ENCODE results near the gene SLC9A7.

SLC9A7 gene

DNA sequence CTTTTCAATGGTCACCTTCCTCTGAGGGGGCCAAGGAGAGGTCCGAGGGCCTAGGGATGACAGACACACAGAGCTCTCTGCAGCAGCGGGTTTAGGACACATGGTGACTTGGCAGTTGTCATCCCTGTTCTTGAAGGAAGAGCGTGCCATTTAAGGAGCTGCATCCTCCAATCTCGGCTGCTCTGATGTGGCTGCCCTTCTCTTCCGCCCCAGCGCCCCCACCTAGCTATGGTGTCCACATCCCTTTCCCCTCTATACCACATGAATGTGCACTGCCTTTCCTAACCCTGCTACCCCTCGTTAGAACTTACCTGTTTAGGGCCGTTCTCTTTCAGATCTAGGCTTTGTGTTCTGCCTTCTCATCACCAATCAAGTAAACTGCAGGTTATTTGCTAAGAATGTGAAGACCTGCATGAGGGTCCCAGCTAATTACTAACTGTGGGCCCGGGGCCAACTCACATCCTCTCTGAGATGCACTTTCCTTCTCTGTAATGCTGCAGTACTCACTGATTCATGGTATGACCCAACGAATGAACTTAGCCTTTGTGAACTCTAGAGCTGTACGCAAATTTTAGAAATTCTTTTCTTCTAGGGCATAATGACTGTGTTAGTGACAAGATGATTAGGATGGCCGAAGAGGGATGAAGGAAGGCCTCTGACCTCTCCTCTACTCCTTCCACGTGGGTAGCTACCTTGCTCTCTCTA is 147.1 kb downstream of the SLC9A7 start:
- no peak for FAIRE-seq
- DNase-seq (ENCODE audit: low spot score) = no peak

DNA sequence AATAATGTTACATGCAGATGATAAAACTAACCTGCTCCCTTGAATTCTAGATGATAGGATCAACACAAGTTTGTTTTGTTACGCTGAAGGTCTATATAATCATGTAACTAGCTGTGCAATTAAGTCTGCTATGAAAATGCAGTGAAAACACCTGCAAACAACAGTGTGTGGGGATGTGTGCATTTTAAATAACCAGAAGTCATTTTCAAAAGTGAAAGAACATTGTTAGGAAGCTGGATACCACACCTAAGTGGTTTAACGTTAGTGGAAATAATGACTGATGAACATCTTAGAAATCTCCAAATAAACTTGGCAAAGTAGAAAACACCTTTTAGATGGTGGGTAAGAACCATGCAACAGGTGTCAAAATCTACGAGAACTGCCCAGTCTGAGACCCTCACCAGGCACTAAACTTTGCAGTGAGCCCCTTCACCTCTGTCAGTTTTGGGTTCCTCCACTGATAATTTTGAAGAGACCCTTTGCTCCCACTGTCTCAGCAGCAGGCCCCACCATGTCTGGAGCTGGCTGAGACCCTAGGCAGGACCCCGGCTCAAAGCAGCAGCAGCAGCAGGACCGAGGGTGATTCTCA is 148.8 kb downstream of the SLC9A7 start:
- FAIRE-seq (no peak), DNase-seq (ENCODE audit: low spot score) (no peak)

DNA sequence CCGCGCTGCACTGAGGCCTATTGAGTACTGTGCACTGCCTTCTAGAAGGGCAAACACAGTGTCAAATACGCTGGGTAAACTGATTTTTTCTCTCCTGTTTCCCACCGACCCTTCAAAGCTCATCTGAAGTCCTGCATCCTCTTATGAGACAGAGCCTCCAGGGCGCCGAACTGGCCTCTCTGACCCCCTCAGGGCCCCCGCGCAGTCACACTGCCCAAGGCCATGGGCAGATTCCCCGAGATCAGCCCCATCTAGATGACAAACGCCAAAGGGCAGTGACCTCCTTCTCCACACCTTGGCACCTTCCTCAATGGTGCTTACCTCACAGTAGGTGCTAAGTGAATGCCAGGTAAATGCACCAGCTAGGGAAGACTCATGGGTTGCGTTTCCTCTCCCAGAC is 151.0 kb downstream of the SLC9A7 start:
- FAIRE-seq (no peak), DNase-seq (ENCODE audit: low spot score) (no peak)

DNA sequence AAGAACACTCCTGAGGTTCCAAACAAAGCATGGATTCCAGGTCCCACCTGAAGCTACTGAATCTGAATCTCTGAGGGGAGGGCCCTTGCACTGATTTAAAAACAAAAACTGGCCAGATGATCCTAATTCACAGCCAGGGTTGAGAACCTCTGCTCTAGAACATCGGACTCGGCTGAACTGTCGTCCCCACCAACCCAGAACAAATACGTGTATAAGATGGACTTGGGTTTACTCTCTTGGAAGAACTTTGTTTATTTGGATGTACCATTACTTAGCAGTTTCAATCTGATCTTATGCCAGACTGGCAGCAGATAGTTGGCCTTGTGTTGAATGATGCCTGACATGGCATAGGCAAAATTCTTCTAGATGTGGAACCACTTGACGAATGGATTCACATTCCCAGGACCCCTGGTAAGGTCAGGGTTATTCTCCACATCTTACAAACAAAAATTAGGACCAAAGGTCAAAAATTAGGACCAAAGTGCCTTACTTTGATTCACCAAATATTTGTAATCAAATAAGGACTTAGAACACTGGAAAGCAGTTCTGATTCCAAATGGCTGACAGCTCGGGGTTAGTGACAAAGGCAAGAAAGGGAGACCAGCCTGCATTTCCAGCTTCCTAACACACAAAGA is 156.3 kb downstream of the SLC9A7 start:
- no peak for FAIRE-seq
- DNase-seq (ENCODE audit: low spot score) = no peak

DNA sequence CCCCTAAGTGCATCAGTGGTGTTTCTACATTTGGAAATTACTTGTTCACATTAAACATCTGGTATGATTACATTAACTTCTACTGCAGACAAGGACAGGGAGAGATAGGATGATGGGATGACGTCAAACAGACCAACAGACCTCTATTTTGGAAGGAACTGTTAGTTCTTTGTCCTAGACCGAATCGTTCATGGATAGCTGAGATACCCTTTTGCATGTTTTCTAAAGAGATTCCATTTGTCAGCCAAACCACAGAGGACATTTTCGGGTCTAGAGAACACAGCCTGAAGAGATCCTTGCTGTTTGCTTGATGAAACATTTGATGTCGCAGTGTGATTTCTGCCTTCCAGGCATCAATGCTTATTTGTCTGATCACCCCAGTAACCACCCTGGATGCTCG is 157.6 kb downstream of the SLC9A7 start:
- FAIRE-seq (no peak), DNase-seq (ENCODE audit: low spot score) (no peak)

DNA sequence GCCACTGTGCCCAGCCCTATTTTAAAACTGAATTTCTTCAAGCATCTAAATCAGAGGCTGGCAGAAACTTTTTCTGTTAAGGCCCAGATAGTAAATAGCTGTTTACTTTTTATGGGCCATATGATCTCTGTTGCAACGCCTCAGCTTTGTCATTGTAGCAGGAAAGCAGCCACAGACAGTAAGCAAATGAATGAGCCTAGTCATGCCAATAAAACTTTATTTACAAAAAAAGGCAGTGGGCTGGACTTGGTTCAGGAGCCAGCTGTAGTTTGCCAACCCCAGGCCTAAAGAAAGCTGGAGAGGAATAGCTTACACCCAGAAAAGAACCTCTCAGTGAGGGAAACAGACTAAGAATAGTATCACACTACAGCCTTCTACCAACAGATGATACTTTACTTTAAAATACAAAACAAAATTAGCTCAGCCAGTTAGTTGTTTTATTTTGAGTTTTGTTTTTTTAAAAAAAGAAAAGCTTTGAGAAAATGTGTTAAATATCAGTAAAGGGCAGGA is 159.8 kb downstream of the SLC9A7 start:
- DNase-seq (ENCODE audit: low spot score) (no peak), FAIRE-seq (no peak)

DNA sequence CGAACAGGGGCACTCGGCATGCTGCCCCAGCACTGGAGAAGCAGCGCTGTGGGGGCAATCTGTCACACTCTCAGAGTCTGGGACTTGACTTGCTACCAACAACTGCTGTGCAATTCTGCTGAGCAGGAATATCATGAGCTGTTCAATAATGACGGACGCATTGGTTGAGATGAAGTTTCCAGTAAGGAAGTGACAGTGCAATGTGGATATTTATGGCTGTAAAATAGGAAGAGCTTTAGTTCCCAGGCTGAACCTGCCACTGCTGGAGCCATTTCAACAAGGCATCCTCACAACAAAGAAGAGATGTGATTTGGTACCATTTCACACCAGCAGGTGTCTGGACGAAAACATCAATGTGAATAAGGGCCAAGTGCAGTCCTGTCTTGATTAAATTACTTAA is 161.1 kb downstream of the SLC9A7 start:
- FAIRE-seq (no peak), DNase-seq (ENCODE audit: low spot score) (no peak)

DNA sequence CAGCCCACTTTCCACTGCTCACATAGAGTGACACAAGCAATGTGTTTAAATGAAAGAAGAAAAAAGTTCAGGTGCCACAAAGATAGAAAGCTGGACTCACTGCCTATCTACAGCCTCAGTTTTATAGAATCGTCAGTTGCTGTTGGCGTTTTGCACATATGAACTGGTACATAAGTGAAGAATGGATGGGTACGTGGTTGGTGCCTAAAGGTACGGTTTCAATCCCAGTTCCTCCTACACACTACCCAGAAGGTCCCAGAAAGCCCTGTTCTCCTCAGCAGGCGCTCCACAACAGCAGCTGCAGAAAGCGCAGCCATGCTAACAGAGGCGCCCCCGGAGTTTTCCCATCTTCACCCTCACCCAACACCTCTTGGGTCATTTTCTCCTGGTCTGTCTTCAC is 161.7 kb downstream of the SLC9A7 start:
- DNase-seq (ENCODE audit: low spot score) (no peak), FAIRE-seq (no peak)

DNA sequence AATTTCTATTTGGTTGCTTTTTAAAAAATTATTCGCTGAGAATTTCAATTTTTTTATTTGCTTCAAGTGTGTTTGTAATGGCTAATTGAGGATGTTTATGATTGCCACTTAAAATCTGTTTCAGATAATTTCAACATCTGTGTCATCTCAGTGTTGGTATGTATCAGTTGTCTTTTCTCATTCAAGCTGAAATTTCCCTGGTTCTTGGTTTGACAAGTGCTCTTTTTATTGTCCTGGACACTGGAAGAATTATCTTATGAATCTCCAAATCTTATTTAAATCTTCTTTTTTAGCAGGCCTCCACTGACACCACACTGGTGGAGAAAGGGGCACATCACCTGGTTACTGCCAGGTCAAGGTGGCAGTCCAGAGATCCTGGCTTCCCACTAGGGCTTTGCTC is 163.8 kb downstream of the SLC9A7 start:
- FAIRE-seq (no peak), DNase-seq (ENCODE audit: low spot score) (no peak)

DNA sequence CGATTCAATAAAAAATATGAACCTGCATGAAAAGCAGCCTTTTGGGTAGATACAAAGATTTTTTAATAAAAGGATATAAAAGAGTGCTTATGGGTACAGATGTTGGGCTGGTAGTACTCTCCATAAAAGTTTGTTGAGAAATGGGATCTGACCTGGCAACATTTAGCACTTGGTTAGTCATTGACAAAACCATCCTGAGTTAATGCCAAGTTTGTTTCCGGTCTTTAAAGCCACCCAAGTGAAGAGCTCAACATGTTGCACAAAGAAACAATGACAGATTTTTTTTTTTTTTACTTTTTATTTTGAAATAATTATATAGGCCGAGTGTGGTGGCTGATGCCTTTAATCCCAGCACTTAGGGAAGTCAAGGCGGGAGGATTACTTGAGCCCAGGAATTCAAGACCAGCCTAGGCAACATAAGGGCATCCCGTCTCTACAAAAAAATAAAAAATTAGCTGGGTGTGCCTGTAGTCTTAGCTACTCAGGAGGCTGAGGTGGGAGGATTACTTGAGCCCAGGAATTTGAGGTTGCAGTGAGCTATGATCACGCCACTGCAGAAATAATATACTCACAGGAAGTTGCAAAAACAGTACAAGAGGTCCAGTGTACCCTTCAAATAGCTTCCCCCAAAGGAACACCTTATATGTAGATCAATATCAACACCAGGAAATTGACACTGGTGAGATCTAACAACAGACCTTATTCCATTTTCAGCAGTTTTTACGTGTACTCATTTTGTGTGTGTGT is 168.8 kb downstream of the SLC9A7 start:
- DNase-seq (ENCODE audit: low spot score) = peak; percentile 43
- FAIRE-seq = peak; percentile 88

DNA sequence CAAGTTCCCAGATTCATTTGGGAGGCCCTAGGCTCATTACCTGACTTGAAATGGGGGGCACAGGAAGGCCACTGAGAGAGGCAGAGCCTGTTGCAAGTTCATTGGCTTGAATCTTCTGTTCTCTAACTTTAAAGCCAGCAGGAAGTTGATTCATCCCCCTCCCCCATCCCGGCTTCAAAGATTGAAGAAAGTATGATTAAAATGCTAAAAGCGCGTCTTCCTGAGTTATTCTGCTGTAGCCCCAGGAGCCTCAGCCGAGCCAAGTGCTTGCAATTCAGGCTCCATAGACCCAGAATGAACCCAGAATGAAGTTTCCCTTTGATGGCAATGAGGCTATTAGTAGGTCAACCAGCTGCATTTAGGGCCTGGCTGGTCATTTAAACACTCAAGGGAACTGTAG is 170.7 kb downstream of the SLC9A7 start:
- FAIRE-seq (no peak), DNase-seq (ENCODE audit: low spot score) (peak; percentile 26)

DNA sequence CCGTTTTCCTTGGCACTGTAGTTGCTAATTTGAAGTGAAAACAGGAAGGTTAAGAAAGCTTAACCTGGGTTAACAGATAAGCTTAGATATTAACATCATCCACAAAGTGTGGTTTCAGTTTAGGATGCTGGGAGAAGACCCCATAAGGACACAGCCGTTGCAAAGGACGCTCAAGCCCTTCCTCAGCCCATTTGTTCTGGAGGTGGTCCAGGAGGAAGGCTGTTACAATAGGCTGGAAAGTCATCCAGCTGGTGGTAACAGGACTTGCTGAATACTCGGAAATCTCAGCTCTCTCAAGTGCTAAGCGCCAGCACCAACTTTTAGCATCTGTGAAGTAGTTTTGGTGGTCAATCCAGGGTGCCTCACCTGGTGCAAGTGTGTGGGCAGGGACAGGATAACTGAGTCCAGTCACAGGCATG is 171.2 kb downstream of the SLC9A7 start:
- no peak for FAIRE-seq

DNA sequence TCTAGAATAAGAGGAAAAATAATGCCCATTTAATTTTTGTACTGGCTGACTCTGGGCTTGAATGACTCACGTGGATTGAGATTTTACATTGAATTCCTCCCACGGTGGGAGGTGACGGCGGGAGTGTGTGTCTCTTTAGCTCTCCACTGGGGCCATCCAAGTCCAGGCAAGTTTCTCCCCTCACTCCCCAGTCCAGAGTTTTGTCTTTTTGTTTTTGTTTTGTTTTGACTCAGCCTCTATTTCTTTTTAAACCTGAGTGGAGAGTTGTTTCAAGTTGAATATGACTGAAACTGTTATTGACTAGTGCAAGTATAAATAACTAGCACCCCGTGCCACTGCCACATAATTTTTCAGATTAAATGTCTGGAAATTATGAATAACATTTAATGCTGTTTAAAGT is 171.8 kb downstream of the SLC9A7 start:
- DNase-seq (ENCODE audit: low spot score) (peak; percentile 14), FAIRE-seq (peak; percentile 31)

More for the DNA sequence above, 171.2 kb downstream of the SLC9A7 start:
- DNase-seq (ENCODE audit: low spot score) = no peak

DNA sequence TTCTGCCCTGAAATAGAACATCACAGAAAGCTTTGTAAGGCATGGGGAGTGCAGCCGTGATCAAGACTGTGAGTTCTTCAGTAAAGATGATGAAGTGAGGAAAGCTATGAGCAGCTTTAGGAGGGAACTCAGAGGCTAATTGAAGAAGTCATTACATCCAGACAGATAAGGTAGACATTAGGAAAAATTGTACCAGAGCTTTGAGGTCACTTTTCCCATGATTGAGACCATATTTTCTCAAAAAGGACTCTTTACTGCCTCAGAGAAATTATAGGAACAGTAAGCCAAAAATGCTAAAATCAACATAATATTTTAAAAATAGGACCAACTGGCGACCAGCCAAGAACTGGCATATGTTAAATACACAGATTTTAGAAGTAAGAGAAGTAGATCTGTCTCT is 174.2 kb downstream of the SLC9A7 start:
- DNase-seq (ENCODE audit: low spot score) = no peak
- FAIRE-seq = no peak

DNA sequence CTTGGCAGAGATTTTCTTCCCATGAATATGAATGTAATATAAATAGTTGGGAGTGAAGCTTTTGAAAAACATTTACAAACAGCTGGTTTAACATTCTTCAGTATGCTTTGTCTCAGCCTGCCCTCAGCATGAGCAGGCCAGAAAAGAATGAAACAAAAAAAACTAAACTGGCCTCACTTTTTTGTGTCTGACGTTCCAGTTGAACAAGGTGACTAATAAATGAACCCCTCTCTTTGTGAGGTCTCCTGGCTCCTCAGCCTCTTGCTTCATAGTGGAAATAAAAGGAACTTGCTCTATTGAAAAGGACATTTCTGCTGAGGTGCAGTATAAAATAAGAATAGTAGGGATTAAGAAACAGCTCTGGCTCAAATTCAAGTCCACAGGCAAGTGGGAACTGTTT is 176.0 kb downstream of the SLC9A7 start:
- no peak for FAIRE-seq
- DNase-seq (ENCODE audit: low spot score) = peak; percentile 10

DNA sequence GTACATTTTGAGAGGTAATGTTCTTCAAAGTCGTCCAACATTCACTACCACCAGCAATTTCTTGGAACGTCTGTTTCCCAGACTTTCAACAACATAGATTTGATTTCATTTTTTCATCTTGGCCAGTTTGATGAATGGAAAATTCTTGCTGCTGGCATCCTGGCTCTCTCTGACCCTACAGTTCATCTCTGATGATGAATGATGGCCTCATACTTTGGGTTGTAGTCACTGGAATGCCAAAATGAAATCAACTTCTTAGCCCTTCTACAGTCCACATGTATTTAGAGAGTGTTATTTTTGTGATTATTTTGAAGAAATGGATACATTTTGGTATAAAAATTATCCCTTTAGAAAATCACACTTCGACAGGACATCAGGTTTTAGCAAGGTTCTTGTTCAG is 176.6 kb downstream of the SLC9A7 start:
- FAIRE-seq = no peak
- peak; percentile 36 for DNase-seq (ENCODE audit: low spot score)

DNA sequence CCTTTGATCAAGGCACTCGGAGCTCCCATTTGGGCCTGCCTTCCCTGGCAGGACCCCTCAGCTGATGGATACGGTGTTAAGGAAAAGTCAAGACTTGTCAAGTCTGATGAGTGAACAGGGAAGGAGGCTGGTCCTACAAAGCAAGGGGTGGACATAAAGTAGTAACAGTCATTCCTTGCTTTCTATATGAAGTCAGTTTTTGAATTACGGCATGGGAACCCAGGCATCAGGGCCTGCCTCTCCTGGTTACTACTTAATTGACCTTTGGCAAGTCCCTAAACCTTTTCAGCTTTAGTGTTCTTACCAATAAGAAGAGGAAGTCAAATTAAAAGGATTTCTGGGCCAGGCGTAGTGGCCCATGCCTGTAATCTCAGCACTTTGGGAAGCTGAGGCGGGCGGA is 178.3 kb downstream of the SLC9A7 start:
- FAIRE-seq (no peak), DNase-seq (ENCODE audit: low spot score) (no peak)

DNA sequence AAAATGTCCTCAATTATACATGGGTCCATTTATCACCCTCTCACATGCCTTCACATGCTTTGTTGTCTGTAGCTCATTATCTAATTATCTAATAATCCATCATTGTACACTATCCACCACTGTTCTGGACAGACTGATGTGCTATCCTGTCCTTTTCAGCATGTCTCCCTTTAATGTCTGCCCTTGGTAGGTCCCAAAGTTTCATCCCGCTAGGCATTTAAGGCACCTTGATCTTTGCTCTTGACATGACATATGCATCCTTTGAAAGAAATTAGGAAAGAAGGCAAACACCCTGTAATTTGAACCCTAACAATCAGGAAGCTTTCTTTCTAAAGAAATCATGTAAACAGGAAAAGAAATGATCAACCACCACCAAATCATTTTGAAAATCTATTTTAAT is 179.7 kb downstream of the SLC9A7 start:
- DNase-seq (ENCODE audit: low spot score) (no peak), FAIRE-seq (no peak)

DNA sequence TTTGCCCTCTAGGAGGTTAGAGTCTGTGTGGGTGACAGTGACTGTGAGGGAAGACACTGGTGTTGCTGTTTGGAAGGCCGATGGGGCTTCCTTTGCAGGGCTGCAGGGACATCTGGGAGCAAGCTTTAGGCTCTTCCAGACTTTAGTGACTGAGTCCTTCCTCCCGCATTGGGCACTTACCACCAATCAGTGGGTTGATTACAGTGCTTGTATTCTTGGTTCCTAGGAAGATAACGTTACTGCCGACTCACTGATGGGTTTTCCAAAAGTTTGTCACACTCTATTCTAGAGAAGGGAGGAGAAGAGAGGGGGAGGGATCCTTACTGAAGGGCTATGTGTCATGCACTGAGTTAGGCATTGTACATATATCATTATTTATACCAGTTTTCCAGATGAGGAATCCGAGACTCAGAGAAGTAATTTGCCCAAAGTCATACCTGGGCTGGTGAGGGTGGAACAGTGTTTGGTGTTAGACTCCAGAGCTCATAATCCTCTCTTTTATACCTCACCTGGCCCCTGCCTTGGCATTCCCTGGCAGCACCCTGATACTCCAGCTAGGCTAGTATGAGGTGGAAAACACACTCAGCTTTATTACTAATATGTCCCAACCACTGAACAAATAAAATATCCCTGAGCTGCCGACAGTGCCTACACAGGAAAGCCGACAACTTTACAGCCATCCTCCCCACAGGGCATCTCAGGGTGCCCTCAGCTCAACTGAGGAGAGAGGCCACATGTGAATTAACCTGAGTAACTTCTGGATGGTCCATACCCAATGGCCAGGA is 181.5 kb downstream of the SLC9A7 start:
- DNase-seq (ENCODE audit: low spot score) = peak; percentile 74

DNA sequence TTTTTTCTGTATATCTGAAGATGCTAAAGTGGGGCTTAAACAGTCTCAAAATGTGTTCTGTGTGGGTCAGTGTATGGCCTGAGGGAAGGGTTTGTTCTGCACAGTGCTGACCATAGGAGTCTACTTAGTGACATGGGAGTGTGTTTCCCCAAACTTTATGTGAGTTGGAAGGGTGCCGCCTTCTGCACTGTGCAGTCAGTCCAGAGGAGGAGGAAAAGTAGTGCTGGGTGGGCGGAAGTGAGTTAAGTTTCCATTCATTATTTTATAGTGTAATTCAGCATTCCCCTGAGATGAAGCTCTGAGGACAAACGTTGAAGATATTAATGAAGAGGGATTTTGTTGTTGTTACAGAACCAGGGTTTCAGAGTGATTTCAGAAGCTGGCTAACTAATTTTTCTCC is 182.5 kb downstream of the SLC9A7 start:
- DNase-seq (ENCODE audit: low spot score) = no peak
- no peak for FAIRE-seq

More for the DNA sequence above, 181.5 kb downstream of the SLC9A7 start:
- FAIRE-seq = peak; percentile 81

DNA sequence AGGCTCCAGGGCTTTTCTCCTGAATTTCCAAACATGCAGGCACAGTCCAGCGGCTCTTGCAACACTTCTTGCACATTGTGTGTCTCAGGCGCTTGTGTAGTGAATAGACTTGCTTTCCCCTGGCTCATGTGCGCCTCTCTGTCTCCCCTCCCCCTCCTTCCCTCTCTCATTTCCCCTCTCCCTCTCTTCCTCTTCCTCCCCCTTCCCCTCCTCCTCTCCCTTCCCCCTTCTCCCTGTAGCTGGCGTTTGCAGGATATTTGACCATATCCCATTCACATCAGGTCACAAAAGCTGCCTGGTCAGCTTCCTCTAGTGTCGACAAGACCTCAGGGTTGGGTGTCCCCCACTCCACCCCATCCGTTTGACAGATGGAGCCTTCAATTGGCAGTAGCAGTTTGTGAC is 182.9 kb downstream of the SLC9A7 start:
- FAIRE-seq = no peak
- no peak for DNase-seq (ENCODE audit: low spot score)

Data from RCC 7860 (cell line).